Subcutaneous adipose tissue (tissue), 4 donors: Measurements from ENCODE around the gene IRAK1. TPM values are rescaled to one million over a fixed set of nuclear protein-coding genes. Genes with fewer than 3 reads are reported as not detected.

ENCODE experiments used
- CTCF ChIP-seq: fragments of 450-650 bp; IDR thresholded peaks from one replicate; pipeline ENCODE4 v1.5.1; 2016; ENCODE audit warnings: low read depth, mild to moderate bottlenecking, control low read depth, antibody characterized with exemption, moderate library complexity
- total RNA-seq, 4 donors: library from RNA; depleted of rRNA; stranded (reverse); fragments of >200 nt; gene quantifications; one replicate each; pipeline ENCODE4 v1.1.0, GENCODE V29; 2016

IRAK1 gene
- total RNA-seq, 4 donors from 2014 or later: 42.7 to 74.4 (median 47.3) TPM

GRCh38 chrX:154012336-154012991 is 7.2 kb downstream of the IRAK1 start:
- TF ChIP-seq CTCF: no peak

GRCh38 chrX:154011376-154012335 is 8.0 kb downstream of the IRAK1 start:
- no peak for TF ChIP-seq CTCF

GRCh38 chrX:154010330-154011087 is 9.2 kb downstream of the IRAK1 start:
- TF ChIP-seq CTCF: no peak

GRCh38 chrX:154008521-154008920 is 11.2 kb downstream of the IRAK1 start:
- no peak for TF ChIP-seq CTCF

GRCh38 chrX:154006947-154007346 is 12.8 kb downstream of the IRAK1 start:
- TF ChIP-seq CTCF: no peak

- TF ChIP-seq CTCF: no peak
Observed at GRCh38 chrX:154004315-154004714, 15.4 kb downstream of the IRAK1 start.
